HepG2 (cell line): ENCODE measurements around the gene DTD2. TPM values are rescaled to one million over a fixed set of nuclear protein-coding genes. Genes with fewer than 3 reads are reported as not detected.

Source experiments
- ARHGAP35 ChIP-seq: sonication (generic); formaldehyde crosslinking; IDR thresholded peaks from 2 replicates; pipeline ENCODE4 v1.9.0; 2022; ENCODE audit warnings: mild to moderate bottlenecking, inconsistent platforms, moderate library complexity, missing genetic modification reagents, borderline replicate concordance
- EP300 ChIP-seq, 3 experiments: sonication (generic) in 1 of 3; formaldehyde crosslinking in 1 of 3; IDR thresholded peaks; 2 replicates each; pipeline versions ENCODE4 v1.5.1 to v1.6.1; 2011 to 2020; ENCODE audit warnings: low read depth in 2 of 3, low read length in 2 of 3, borderline replicate concordance in 1 of 3, improper control_type of control experiment in 1 of 3, mild to moderate bottlenecking in 1 of 3, missing genetic modification reagents in 1 of 3, moderate library complexity in 1 of 3
- FOSL1 ChIP-seq: sonication (generic); formaldehyde crosslinking; IDR thresholded peaks from 2 replicates; pipeline ENCODE4 v1.9.0; 2021; ENCODE audit warnings: missing genetic modification reagents, borderline replicate concordance
- FOSL2 ChIP-seq: sonication (generic); formaldehyde crosslinking; IDR thresholded peaks from 2 replicates; pipeline ENCODE4 v1.4.0; 2020; ENCODE audit warnings: missing genetic modification reagents
- GPN1 ChIP-seq: sonication (generic); formaldehyde crosslinking; IDR thresholded peaks from 2 replicates; pipeline ENCODE4 v1.5.1; 2020; ENCODE audit warnings: missing genetic modification reagents, borderline replicate concordance
- HHEX ChIP-seq: IDR thresholded peaks from 2 replicates; pipeline ENCODE4 v1.6.1; 2016; ENCODE audit warnings: control low read depth
- HNF4A ChIP-seq: sonication (generic); formaldehyde crosslinking; IDR thresholded peaks from 2 replicates; pipeline ENCODE4 v1.4.0; 2020; ENCODE audit warnings: missing genetic modification reagents
- HOXA3 ChIP-seq: sonication (generic); formaldehyde crosslinking; IDR thresholded peaks from 2 replicates; pipeline ENCODE4 v1.5.0; 2020; ENCODE audit warnings: missing genetic modification reagents
- KLF13 ChIP-seq: sonication (generic); formaldehyde crosslinking; IDR thresholded peaks from 2 replicates; pipeline ENCODE4 v1.4.0; 2020; ENCODE audit warnings: mild to moderate bottlenecking, missing genetic modification reagents
- MBD4 ChIP-seq: IDR thresholded peaks from 2 replicates; pipeline ENCODE4 v1.6.1; 2012; ENCODE audit warnings: low read length, inconsistent platforms, borderline replicate concordance
- MTF2 ChIP-seq: sonication (generic); formaldehyde crosslinking; IDR thresholded peaks from 2 replicates; pipeline ENCODE4 v1.5.0; 2020; ENCODE audit warnings: missing genetic modification reagents, borderline replicate concordance
- NR2F6 ChIP-seq, 2 experiments: IDR thresholded peaks; 2 replicates each; pipeline ENCODE4 v1.6.1; 2016; ENCODE audit warnings: antibody characterized with exemption in 1 of 2, mild to moderate bottlenecking in 1 of 2
- RAD21 ChIP-seq: fragments of 450-650 bp; formaldehyde crosslinking; IDR thresholded peaks from 2 replicates; pipeline ENCODE4 v1.5.0; 2020; ENCODE audit warnings: mild to moderate bottlenecking
- RORA ChIP-seq: sonication (generic); formaldehyde crosslinking; IDR thresholded peaks from 2 replicates; pipeline ENCODE4 v1.5.0; 2020; ENCODE audit warnings: mild to moderate bottlenecking, missing genetic modification reagents, moderate library complexity
- RXRA ChIP-seq: sonication (generic); formaldehyde crosslinking; IDR thresholded peaks from 2 replicates; pipeline ENCODE4 v1.5.1; 2020; ENCODE audit warnings: missing genetic modification reagents
- SCMH1 ChIP-seq: sonication (generic); formaldehyde crosslinking; IDR thresholded peaks from 2 replicates; pipeline ENCODE4 v1.9.0; 2021; ENCODE audit warnings: missing genetic modification reagents, mild to moderate bottlenecking, borderline replicate concordance
- SMARCE1 ChIP-seq: fragments of 450-650 bp; IDR thresholded peaks from 2 replicates; pipeline ENCODE4 v1.6.1; 2017; ENCODE audit warnings: borderline replicate concordance
- USF2 ChIP-seq, 2 experiments: sonication (generic) in 1 of 2; formaldehyde crosslinking in 1 of 2; IDR thresholded peaks; 2 replicates each; pipeline versions ENCODE4 v1.5.1 to v1.6.1; 2011 to 2020; ENCODE audit warnings: borderline replicate concordance in 1 of 2, low read depth in 1 of 2, low read length in 1 of 2, mild to moderate bottlenecking in 1 of 2, missing genetic modification reagents in 1 of 2, moderate library complexity in 1 of 2
- YEATS2 ChIP-seq: sonication (generic); formaldehyde crosslinking; IDR thresholded peaks from 2 replicates; pipeline ENCODE4 v1.4.0; 2020; ENCODE audit warnings: missing genetic modification reagents, borderline replicate concordance
- ZC3H13 ChIP-seq: sonication (generic); formaldehyde crosslinking; IDR thresholded peaks from 2 replicates; pipeline ENCODE4 v1.8.1; 2023; ENCODE audit warnings: mild to moderate bottlenecking, missing genetic modification reagents, moderate library complexity
- ZNF124 ChIP-seq: sonication (generic); formaldehyde crosslinking; IDR thresholded peaks from 2 replicates; pipeline ENCODE4 v1.4.0; 2020; ENCODE audit warnings: missing genetic modification reagents
- ZNF234 ChIP-seq: sonication (generic); formaldehyde crosslinking; conservative IDR thresholded peaks from 2 replicates; pipeline ENCODE4 v1.5.1; 2020; ENCODE audit warnings: mild to moderate bottlenecking, missing genetic modification reagents
- ZNF430 ChIP-seq: sonication (generic); formaldehyde crosslinking; IDR thresholded peaks from 2 replicates; pipeline ENCODE4 v1.9.0; 2021; ENCODE audit warnings: mild to moderate bottlenecking, missing genetic modification reagents
- ZNF597 ChIP-seq: sonication (generic); formaldehyde crosslinking; IDR thresholded peaks from 2 replicates; pipeline ENCODE4 v1.5.0; 2020; ENCODE audit warnings: missing genetic modification reagents
- ZNF660 ChIP-seq: sonication (generic); formaldehyde crosslinking; IDR thresholded peaks from 2 replicates; pipeline ENCODE4 v1.5.1; 2020; ENCODE audit warnings: mild to moderate bottlenecking, low read depth, missing genetic modification reagents, borderline replicate concordance
- ZNF670 ChIP-seq: sonication (generic); formaldehyde crosslinking; IDR thresholded peaks from 2 replicates; pipeline ENCODE4 v1.8.0; 2022; ENCODE audit warnings: mild to moderate bottlenecking, missing genetic modification reagents, borderline replicate concordance
- ZNF709 ChIP-seq: sonication (generic); formaldehyde crosslinking; IDR thresholded peaks from 2 replicates; pipeline ENCODE4 v1.5.0; 2020; ENCODE audit warnings: mild to moderate bottlenecking, missing genetic modification reagents
- polyA plus RNA-seq, 8 experiments: library from polyadenylated mRNA; depleted of rRNA in 3 of 8; stranded (reverse) in 7 of 8; unstranded in 1 of 8; fragments of >200 nt; fragmentation: Illumina TruSeq in 4 of 8; extraction: Trizol in 4 of 8; gene quantifications; 2 replicates each; pipeline versions ENCODE4 v1.2.1 to v1.2.3, GENCODE V29; 2011 to 2016; ENCODE audit warnings: low read depth in 4 of 8, missing spikeins in 1 of 8, mixed read lengths in 1 of 8; ENCODE audit not compliant: insufficient read depth in 1 of 8
- total RNA-seq, 5 experiments: library from RNA; depleted of rRNA; stranded (reverse); fragments of >200 nt; fragmentation: Illumina TruSeq; extraction: Trizol; gene quantifications; 2 replicates each; pipeline ENCODE4 v1.2.3, GENCODE V29; 2016; ENCODE audit warnings: low read depth in 1 of 5

Gene DTD2
- total and polyA plus RNA-seq, 2 of the 13 experiments (the other 11 are each of a cell fraction or from before 2014, with no cell fraction given): 22.3 to 49.8 TPM

- TF ChIP-seq FOSL1: no peak
- peak; percentile 84; the same call in 1 of the 2 replicates for TF ChIP-seq MTF2 (CRISPR knock-in tag)
- no peak for TF ChIP-seq RAD21 (CRISPR knock-in tag)
- 0 out of 2 replicates have a peak, but pooled peaks have one; percentile 65 for TF ChIP-seq ZNF597 (CRISPR knock-in tag)
- TF ChIP-seq ZNF430 (CRISPR knock-in tag): no peak
- peak; percentile 73 for TF ChIP-seq HOXA3 (CRISPR knock-in tag)
- no peak for TF ChIP-seq HHEX
- TF ChIP-seq KLF13 (CRISPR knock-in tag): no peak
- no peak for TF ChIP-seq RORA (CRISPR knock-in tag)
- TF ChIP-seq RXRA (CRISPR knock-in tag): no peak
- no peak for TF ChIP-seq ARHGAP35
- TF ChIP-seq ZNF124 (CRISPR knock-in tag): no peak
- peak; percentile 77 for TF ChIP-seq ZNF670
- no peak for TF ChIP-seq ZC3H13 (CRISPR knock-in tag)
- TF ChIP-seq GPN1 (CRISPR knock-in tag): no peak
- TF ChIP-seq ZNF234 (CRISPR knock-in tag): no peak
- no peak for TF ChIP-seq ZNF660 (CRISPR knock-in tag)
- no peak for TF ChIP-seq ZNF709 (CRISPR knock-in tag)
- no peak for TF ChIP-seq YEATS2
- no peak for TF ChIP-seq SMARCE1
- 0 out of 2 replicates have a peak, but pooled peaks have one; percentile 44 for TF ChIP-seq FOSL2
- TF ChIP-seq MBD4: no peak; the same call in 1 of the 2 replicates
- TF ChIP-seq EP300 (IDR thresholded peaks at IDR 0.05; ENCODE audit: low read depth in 2 of 2, low read length in 2 of 2): peak; percentile 38 to 67; a peak in 2 of 4 replicates
- TF ChIP-seq EP300 (CRISPR knock-in tag; IDR thresholded peaks at IDR 0.05; ENCODE audit: borderline replicate concordance): peak; percentile 58
- no peak; the same call in 1 of the 2 replicates for TF ChIP-seq HNF4A
- TF ChIP-seq USF2 (IDR thresholded peaks at IDR 0.05; ENCODE audit: low read depth, low read length): no peak
- no peak; the same call in 1 of the 2 replicates for TF ChIP-seq USF2 (CRISPR knock-in tag; IDR thresholded peaks at IDR 0.05; ENCODE audit: borderline replicate concordance)
- no peak for TF ChIP-seq SCMH1 (CRISPR knock-in tag)
- TF ChIP-seq NR2F6 (IDR thresholded peaks at IDR 0.05): no peak
- no peak for TF ChIP-seq NR2F6 (CRISPR knock-in tag; IDR thresholded peaks at IDR 0.05)
Measured at GRCh38 chr14:31457665-31458659, 656 bp upstream of the DTD2 start (continued).
